Transverse colon (tissue), 4 donors: ENCODE results near the gene OR10H1.

Experiments used
- EP300 ChIP-seq: sonication (generic); formaldehyde crosslinking; IDR thresholded peaks from one replicate; pipeline ENCODE4 v1.6.1; 2017; ENCODE audit warnings: antibody characterized with exemption, low read depth
- POLR2A ChIP-seq: fragments of 450-650 bp; IDR thresholded peaks from one replicate; pipeline ENCODE4 v1.6.1; 2016; ENCODE audit warnings: antibody characterized with exemption, mild to moderate bottlenecking, moderate library complexity
- POLR2AphosphoS5 ChIP-seq, 3 donors: sonication (generic); formaldehyde crosslinking; IDR thresholded peaks; one replicate each; pipeline ENCODE4 v1.6.1; 2016; ENCODE audit warnings: antibody characterized with exemption in 3 of 3
- TF ChIP-seq, protein P1 (sequence below), 5 experiments: fragments of 200-600 bp in 3 of 5; fragments of 450-650 bp in 2 of 5; sonication (generic) in 3 of 5; IDR thresholded peaks; 1 replicate in 2 of 5; 2 replicates in 3 of 5; pipeline ENCODE4 v1.5.1; 2016 to 2017; ENCODE audit warnings: antibody characterized with exemption in 5 of 5, inconsistent platforms in 3 of 5, mild to moderate bottlenecking in 2 of 5, moderate library complexity in 1 of 5

DNA sequence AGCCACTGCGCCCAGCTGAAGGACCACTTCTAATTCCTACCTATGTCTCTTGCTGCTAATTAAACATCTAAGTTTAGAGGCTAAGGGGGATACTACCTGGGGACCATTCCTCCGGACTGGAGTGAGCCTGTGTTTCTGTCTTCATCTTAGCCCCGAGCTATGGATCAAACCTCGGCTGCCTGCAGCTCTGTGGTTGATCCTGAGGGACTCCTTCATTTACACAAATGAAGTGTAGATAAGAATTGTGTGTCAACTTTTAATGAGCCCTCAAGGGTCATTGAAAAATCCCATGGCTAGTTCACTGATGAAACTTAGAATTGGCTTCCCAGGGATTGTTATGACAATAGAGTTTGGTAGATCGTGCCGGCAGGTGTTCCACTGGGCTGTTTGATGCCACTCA lies 31.5 kb upstream of the OR10H1 start:
- TF ChIP-seq, protein P1, sequence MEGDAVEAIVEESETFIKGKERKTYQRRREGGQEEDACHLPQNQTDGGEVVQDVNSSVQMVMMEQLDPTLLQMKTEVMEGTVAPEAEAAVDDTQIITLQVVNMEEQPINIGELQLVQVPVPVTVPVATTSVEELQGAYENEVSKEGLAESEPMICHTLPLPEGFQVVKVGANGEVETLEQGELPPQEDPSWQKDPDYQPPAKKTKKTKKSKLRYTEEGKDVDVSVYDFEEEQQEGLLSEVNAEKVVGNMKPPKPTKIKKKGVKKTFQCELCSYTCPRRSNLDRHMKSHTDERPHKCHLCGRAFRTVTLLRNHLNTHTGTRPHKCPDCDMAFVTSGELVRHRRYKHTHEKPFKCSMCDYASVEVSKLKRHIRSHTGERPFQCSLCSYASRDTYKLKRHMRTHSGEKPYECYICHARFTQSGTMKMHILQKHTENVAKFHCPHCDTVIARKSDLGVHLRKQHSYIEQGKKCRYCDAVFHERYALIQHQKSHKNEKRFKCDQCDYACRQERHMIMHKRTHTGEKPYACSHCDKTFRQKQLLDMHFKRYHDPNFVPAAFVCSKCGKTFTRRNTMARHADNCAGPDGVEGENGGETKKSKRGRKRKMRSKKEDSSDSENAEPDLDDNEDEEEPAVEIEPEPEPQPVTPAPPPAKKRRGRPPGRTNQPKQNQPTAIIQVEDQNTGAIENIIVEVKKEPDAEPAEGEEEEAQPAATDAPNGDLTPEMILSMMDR (IDR thresholded peaks at IDR 0.05), result no peak
- TF ChIP-seq POLR2A, result no peak
- TF ChIP-seq EP300, result no peak
- no peak for TF ChIP-seq POLR2AphosphoS5 (IDR thresholded peaks at IDR 0.05)
